Raji (cell line): ENCODE measurements around the gene GRAMD1A.

Source experiments
- POLR2A ChIP-seq: IDR thresholded peaks from 2 replicates; pipeline ENCODE4 v1.6.1; 2011; ENCODE audit warnings: low read depth, low read length, control low read depth; ENCODE audit not compliant: insufficient read depth

Gene GRAMD1A

DNA sequence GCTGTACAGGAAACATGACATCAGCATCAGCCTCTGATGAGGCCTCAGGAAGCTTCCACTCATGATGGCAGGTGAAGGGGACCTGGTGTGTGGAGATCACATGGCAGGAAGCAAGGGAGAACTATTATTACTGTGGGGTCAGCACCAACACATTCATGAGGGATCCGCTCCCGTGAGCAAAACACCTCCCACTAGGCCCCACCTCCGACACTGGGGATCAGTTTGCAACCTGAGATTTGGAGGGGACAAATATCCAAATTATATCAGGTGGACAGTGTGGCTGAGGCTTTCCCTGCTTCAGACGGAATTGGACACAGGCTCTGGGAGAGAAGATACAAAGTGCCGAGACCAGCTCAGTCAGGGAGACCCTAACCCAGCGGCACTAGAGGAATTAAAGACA is 30.4 kb upstream of the GRAMD1A start:
- TF ChIP-seq POLR2A: no peak

DNA sequence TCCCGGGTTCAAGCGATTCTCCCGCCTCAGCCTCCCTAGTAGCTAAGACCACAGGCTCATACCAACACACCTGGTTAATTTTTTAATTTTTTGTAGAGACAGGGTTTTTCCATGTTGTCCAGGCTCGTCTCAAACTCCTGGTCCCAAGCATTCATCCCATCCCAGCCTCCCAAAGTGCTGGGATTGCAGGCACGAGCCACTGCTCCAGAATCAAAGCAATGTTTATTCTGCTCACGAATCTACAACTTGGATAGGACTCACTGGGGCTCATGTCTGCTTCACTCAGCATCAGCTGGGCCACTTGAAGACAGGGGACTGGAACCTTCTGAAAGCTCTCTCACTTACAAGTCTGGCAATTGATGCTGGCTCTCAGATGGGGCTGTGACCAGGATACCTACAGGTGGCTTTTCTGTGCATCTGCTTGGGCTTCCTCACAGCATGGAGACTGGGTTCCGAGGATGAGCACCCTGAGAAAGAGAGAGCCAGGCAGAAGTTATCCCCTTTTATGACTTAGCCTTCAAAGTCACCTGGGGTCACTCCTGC is 27.9 kb upstream of the GRAMD1A start:
- TF ChIP-seq POLR2A: no peak

DNA sequence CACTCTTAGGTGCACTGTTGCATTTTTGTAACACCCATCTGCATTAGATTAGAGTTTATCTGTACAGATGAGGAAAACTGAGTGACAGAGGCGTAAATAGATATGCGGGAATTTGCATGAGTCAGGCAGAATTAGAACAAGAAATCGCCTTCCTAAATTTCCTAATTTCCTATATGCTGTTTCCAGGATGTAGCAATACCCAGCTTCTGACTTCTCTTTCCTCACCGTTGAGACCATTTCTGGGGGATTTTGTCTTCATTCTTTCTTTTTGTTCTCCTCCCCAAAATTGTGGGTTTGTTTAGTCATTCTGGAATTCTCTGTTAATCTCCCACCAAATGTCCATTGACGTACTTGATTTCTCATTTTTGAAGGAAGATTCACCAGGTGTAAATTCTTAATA is 25.5 kb upstream of the GRAMD1A start:
- no peak for TF ChIP-seq POLR2A

DNA sequence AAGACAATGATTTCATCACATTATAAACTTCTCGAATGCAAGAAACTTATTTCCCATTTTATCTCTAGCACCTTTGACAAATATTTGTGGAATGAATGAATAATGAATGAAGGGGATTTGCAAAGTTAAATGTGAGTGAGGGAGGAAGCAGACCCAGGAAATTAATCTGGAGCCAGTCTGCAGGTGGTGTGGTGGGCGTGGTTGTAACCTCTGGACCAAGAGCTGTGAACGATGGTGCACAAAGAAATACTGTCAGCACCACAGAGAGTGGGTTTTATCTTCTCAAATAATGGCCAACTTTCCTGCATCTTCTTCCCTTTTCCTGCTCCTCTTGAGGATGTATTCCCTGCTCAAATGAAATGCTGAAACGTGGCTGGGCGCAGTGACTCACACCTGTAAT is 25.1 kb upstream of the GRAMD1A start:
- no peak for TF ChIP-seq POLR2A

DNA sequence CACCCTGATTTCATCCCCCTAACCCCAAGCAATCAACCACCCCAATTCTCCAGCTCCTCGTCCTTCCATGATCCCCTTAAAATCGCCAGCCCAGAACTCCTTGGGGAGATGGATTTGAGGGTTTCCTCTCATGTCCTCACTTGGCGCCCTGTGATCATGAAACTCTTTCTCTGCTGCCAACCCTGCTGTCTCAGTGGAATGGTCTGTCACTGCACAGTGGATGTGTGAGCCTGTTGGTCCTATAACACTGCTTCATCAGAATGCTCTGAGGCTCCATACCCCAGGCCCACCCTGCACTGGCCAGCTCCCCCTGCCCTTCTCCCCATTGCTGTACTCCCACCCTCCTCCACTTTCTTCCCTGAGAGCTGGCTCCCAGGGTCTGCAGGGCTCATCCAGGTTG is 23.5 kb upstream of the GRAMD1A start:
- TF ChIP-seq POLR2A: no peak

DNA sequence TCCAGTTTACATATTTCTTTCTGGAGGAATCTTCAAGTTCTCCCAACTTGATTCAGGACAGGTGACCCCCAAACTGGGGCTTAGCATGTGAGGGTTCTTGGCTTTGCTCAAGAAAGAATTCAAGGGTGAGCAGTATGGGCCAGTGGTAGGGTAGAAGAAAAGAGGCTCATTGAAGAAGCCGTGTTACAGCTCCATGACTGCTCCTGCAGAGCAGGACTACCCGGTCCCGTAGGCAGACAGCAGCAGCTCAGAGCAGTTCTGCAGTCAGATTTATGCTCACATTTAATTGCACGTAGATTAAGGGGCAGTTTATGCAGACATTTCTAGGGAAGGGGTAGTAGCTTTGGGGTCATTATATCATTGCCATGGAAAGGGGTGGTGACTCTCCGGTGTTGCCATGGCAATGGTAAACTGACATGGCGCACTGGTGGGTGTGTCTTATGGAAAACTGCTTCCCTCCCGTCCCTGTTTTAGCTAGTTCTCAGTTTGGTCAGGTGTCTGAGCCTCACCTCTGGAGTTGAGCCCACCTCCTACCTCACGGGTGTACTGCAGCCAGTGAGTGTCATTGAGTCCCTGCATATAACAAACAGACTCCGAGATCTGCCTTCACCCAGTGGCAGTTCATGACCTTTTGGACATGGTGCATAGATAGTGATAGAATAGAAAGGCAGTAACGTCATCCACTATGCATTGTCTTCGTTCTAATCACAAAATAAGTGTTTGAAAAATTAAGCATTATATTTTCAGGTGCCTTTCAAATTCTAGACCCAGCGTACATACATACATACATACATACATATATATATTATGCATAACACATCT is 20.1 kb upstream of the GRAMD1A start:
- TF ChIP-seq POLR2A: no peak

DNA sequence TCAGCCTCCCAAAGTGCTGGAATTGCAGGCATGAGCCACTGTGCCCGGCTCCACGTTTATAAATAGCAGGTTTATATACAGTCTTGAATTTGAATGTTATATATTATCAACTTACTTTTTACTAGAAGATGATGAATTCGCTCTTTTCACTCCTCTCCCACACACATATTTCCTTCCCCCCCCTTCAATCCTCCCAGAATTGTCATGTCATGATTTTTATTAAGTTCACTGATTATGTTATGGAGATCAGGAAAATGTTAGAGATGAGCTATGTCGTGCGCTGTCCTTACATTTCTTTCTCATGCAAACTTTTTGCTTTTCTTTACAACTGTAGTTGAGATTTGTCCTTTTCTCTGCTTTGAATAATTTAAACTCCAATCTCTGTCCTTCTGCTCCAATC is 17.8 kb upstream of the GRAMD1A start:
- TF ChIP-seq POLR2A: no peak

DNA sequence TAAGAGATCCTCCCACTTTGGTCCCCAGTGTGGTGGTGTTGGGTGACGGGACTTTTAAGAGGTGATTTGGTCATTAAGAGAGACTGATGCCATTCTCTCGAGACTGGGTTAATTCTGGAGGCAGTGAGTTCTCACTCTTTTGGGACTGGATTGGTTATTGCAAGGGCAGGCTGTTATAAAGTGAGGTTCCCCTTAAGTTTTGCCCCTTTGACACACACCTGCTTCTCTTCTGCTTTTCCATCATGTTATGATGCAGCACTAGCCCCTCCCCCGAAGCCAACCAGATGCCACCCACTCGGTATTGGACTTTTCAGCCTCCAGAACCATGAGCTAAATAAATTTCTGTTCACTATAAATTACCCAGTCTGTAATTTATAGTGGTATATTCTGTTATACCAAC is 16.3 kb upstream of the GRAMD1A start:
- no peak for TF ChIP-seq POLR2A

DNA sequence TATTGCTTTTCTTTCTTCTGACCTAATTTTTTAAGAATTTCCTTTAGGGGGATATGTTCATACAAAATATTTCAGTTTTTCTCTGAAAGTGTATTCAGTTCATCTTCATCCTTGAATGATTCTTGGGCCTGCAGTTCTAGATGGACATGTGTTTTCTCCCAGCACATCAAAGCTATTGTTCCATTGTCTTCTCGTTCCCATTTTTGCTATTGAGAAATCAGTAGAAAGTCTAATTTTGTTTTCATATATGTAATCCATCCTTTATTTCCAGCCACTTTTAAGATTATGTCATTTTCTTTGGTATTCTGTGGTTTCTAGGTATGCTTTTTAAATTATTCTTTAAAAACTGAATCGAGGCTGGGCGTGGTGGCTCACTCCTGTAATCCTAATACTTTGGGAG is 15.8 kb upstream of the GRAMD1A start:
- no peak for TF ChIP-seq POLR2A

DNA sequence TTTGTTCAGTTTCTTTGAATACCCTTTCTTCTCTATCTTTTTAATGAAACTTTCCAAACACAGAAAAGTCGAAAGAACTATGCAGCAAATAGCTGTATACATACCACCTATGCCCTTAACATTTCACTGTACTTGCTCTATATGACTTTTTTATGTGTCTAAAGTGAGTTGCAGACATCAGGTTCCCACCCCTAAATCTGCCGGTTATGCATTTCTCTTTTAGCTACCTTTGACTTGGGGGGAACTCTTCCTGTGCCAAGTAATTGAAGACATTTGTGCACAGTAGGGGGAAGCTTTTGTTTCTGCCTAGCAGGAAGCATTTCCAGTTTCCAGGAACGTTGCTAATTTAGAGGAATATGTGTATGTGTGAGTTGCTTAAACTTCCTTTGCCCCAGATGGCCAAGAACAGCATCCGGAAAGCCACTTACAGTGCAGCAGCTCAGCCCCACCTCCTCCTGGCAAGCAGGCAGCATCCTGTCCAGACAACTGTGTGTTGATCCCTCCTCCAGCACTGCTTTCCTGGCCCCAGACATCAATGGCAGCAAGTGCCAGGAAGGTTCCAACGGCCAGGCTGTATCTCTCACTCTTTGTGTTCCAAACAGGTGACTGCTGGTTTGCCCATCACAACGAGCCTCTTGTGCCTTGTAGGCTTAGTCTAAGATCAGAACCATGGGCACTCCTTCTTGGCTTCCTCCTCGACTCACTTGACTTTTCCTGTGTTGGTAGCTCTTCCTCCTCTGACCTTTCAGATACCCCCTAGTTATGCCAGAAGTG is 14.7 kb upstream of the GRAMD1A start:
- no peak for TF ChIP-seq POLR2A

DNA sequence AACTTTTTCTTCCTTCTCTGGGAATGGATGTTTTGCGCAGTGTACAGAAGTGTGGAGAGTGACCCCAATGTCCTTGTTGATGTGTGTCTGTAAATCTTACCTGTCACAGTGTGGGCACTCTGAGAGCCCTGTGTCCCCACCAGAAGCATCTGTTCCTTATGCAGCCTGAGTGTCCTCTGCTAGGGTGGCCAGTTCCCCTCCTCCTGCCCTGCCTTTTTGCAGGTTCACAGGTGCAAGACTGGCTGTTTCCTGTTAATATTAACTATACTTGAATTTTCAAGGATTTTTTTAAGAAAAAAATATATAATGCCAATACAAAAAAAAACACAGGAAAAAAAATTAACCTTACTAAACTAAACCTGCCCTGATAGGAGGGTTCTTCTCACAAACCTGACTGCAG is 12.0 kb upstream of the GRAMD1A start:
- no peak for TF ChIP-seq POLR2A

DNA sequence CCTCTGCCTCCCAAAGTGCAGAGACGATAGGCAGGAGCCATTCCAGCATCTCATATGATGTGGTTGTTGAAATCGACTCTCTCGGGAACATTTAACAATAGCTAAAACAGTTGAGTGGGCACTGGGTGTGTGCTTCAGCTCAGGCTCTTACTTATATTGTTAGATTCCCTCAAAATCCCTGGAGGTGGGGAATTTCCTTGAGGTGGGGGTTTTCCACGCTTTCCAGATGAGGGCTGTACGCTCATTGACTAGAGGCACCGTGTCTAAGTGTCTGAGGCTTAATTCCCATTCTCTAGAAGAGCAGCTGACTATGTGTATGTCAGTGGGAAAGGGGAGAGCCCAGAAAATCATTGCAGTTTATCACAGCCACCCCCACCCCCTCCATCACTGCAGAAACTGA is 10.8 kb upstream of the GRAMD1A start:
- TF ChIP-seq POLR2A: no peak

DNA sequence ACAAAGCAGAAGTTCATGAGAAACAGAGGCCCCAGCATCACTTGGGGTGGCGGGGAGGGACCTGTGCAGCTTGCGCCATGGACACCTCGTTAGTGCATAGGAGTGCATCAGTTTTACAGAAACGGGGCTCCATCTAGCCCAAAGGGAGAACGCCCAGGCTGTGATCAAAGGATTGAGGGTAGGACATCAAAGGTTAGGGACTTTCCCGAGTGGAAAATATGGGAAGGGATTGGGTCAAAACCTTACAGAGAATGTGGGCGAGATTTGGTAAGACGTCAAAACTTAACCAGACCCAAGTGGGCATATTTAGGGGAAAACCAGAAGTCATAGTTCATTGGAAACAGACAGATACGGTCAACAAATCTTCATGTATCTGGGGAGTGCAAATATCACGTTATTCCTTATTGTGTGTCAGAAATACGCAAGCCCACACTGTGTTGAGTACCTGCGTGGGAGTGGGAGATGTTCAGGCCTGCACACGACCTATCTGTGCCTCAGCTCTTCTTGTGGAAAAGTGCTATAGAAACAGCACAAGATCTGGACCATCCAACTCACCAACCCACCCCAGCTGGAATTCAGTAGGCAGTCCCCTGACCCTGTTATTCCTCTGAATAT is 9.4 kb upstream of the GRAMD1A start:
- no peak for TF ChIP-seq POLR2A

DNA sequence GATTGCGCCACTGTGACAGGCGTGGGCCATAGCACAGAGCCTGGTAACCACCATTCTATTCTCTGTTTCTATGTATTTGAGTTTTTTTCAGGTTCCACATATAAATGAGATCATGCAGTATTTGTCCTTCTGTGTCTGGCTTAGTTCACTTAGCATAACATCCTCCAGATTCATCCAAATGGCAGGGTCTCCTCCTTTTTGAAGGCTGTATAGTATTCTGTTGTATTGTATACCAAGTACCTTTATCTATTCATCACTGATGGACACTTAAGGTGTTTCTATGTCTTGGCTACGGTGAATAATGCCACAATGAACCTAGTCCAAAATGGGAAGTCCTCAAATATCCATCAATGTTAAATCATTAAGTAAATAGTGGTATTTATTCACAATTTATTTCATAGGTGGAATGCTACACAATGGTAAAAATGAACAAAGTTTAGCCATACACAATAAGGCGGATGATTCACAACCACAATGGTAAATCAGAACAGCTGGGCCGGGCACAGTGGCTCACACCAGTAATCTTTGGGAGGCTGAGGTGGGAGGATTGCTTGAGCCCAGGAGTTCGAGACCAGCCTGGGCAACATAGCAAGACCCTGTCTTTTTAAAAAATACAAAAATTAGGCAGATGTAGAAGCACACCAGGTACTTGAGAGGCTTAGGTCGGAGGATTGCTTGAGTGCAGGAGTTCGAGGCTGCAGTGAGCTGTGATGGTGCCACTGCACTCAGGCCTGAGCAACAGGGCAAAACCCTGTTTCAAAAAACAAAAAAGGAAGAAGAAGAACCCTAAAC is 8.4 kb upstream of the GRAMD1A start:
- TF ChIP-seq POLR2A: no peak

DNA sequence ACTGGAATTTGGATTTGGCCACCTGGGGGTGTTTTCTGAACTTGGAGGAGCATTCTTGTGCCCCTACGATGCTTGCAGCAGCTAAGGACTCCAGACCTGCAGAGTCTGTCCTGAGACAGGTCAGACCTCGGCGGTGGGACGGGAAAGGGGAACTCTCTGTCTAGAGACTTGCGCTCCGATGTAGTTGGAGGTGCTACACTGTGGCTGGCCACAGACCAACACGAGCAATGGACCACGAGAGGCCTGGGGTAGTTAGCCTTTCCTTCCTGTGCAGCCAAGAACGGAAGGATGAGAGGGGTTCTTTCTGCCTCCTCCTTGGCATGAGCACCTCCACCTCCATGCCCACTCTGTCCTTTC is 5.9 kb upstream of the GRAMD1A start:
- TF ChIP-seq POLR2A: no peak

DNA sequence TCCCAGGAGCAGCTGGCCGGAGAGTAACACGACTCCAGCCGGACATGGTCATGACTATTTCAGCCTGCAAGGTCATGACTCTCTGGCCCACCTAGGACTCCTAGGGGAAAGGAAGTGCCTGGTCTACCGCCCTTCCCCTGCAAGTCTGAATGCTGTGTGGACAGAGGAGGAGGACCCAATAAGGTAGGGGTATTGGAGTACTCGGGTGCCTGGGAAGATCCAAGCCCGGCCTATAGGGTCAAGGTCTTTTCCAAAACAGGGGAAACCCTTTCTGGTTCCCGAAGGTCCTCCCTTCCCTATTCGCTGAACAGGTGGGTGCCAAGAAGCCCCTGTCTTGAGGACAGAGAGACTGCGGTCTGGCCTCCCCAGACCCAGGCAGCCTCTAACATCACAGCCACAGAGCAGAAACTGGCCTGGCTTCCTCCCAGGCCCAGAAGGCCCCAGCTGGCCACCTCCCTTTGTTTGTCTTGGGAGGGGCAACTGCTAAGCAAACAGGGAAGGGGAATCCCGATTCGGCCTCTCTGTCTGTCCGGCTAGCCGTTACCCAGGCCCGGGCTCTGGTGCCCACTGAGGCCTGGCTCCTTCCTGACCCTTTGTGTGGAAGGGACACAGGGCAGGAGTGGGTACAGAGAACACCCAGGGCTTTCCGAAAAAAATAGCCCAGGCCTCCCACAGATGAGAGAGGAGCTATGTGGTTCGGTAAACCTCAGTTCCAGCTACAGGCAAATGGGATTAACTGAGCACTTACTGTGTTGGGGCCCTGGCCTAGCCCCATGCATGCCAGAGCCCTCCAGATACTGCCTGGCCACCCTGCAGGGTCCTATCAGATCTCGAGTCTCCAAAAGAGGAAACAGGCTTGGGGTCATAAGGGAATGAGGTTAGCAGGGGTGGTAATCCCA is 5.2 kb upstream of the GRAMD1A start:
- no peak for TF ChIP-seq POLR2A
